CD14-positive monocyte (primary cell): ENCODE measurements around the gene TBL3. TPM values are rescaled to one million over a fixed set of nuclear protein-coding genes. Genes with fewer than 3 reads are reported as not detected.
A peak's percentile ranks its signal among the peaks of the same experiment; 100 is the strongest.

Experiments
- DNase-seq, 3 donors: peaks; one replicate each; pipeline ENCODE4 v3.0.0-alpha.2; 2011 to 2022
- H2AFZ ChIP-seq: 2 replicates; pipeline ENCODE4 v1.6.0; 2012; ENCODE audit warnings: mild to moderate bottlenecking, low read depth, low read length, inconsistent platforms; ENCODE audit not compliant: insufficient read depth, poor library complexity, severe bottlenecking
- H3K27ac ChIP-seq, 2 donors: 1 replicate in 1 of 2; 2 replicates in 1 of 2; pipeline ENCODE4 v1.5.1; 2012 to 2013; ENCODE audit warnings: low read length in 2 of 2, control low read depth in 1 of 2, inconsistent platforms in 1 of 2, low read depth in 1 of 2, mild to moderate bottlenecking in 1 of 2
- H3K27me3 ChIP-seq, 2 donors: one replicate each; pipeline versions ENCODE4 v1.6.0 to v1.6.1; 2011 to 2013; ENCODE audit warnings: low read length in 2 of 2; ENCODE audit not compliant: control insufficient read depth in 2 of 2, insufficient read depth in 2 of 2
- H3K36me3 ChIP-seq, 2 donors: replicated peaks in 1 of 2; 1 replicate in 1 of 2; 2 replicates in 1 of 2; pipeline versions ENCODE4 v1.5.1 to v1.6.1; 2012 to 2013; ENCODE audit warnings: low read length in 2 of 2, control low read depth in 1 of 2, inconsistent platforms in 1 of 2, mild to moderate bottlenecking in 1 of 2; ENCODE audit not compliant: insufficient read depth in 2 of 2, control insufficient read depth in 1 of 2
- H3K4me1 ChIP-seq, 2 donors: 1 replicate in 1 of 2; 2 replicates in 1 of 2; pipeline versions ENCODE4 v1.5.1 to v1.6.1; 2012 to 2013; ENCODE audit warnings: low read length in 2 of 2, control low read depth in 1 of 2, inconsistent platforms in 1 of 2, mild to moderate bottlenecking in 1 of 2, moderate library complexity in 1 of 2; ENCODE audit not compliant: insufficient read depth in 2 of 2, control insufficient read depth in 1 of 2
- H3K4me2 ChIP-seq: replicated peaks from 2 replicates; pipeline ENCODE3; 2012; ENCODE audit warnings: low read length, moderate library complexity, mild to moderate bottlenecking; ENCODE audit not compliant: poor library complexity, severe bottlenecking; ENCODE audit errors: extremely low read depth
- H3K4me3 ChIP-seq, 3 experiments: fragments of 200-600 bp in 1 of 3; sonication (generic) in 1 of 3; replicated peaks in 1 of 3; 1 replicate in 2 of 3; 2 replicates in 1 of 3; pipeline ENCODE4 v1.5.1; 2011 to 2013; ENCODE audit warnings: low read length in 3 of 3, mild to moderate bottlenecking in 3 of 3, control low read depth in 2 of 3, low read depth in 2 of 3, inconsistent platforms in 1 of 3, moderate library complexity in 1 of 3
- H3K79me2 ChIP-seq: 2 replicates; pipeline ENCODE4 v1.6.0; 2012; ENCODE audit warnings: mild to moderate bottlenecking, control low read depth, inconsistent platforms, low read length, moderate library complexity; ENCODE audit not compliant: insufficient read depth
- H3K9ac ChIP-seq: 2 replicates; pipeline ENCODE4 v1.6.0; 2017; ENCODE audit warnings: low read length, mild to moderate bottlenecking; ENCODE audit not compliant: insufficient read depth, poor library complexity, severe bottlenecking
- H3K9me3 ChIP-seq, 2 donors: replicated peaks in 1 of 2; 1 replicate in 1 of 2; 2 replicates in 1 of 2; pipeline versions ENCODE4 v1.5.1 to v1.6.1; 2012 to 2013; ENCODE audit warnings: low read length in 2 of 2, control low read depth in 1 of 2; ENCODE audit not compliant: control insufficient read depth in 1 of 2, insufficient read depth in 1 of 2
- H4K20me1 ChIP-seq: 2 replicates; pipeline ENCODE4 v1.6.0; 2012; ENCODE audit warnings: mild to moderate bottlenecking, low read length, control low read depth, moderate library complexity; ENCODE audit not compliant: insufficient read depth
- H3K27ac Mint-ChIP-seq, 7 donors: one replicate each; pipeline ENCODE4 v1.8.0; 2020; ENCODE audit warnings: mild to moderate bottlenecking in 7 of 7, mixed read lengths in 7 of 7, moderate library complexity in 6 of 7, inconsistent platforms in 2 of 7
- H3K27me3 Mint-ChIP-seq, 3 donors: one replicate each; pipeline ENCODE4 v1.8.0; 2021 to 2022; ENCODE audit warnings: low read depth in 3 of 3, mild to moderate bottlenecking in 3 of 3, mixed read lengths in 3 of 3, moderate library complexity in 3 of 3, inconsistent platforms in 1 of 3
- H3K36me3 Mint-ChIP-seq, 2 donors: one replicate each; pipeline ENCODE4 v1.8.0; 2020; ENCODE audit warnings: mixed read lengths in 2 of 2, inconsistent platforms in 1 of 2, mild to moderate bottlenecking in 1 of 2
- H3K4me1 Mint-ChIP-seq: one replicate; pipeline ENCODE4 v1.8.0; 2020; ENCODE audit warnings: mild to moderate bottlenecking, mixed read lengths
- H3K4me3 Mint-ChIP-seq, 2 donors: one replicate each; pipeline ENCODE4 v1.8.0; 2020; ENCODE audit warnings: mild to moderate bottlenecking in 2 of 2, mixed read lengths in 2 of 2, moderate library complexity in 1 of 2
- H3K9me3 Mint-ChIP-seq, 7 donors: one replicate each; pipeline ENCODE4 v1.8.0; 2020 to 2022; ENCODE audit warnings: mixed read lengths in 7 of 7, mild to moderate bottlenecking in 6 of 7, moderate library complexity in 6 of 7, inconsistent platforms in 2 of 7
- CTCF ChIP-seq: fragments of 200-600 bp; IDR thresholded peaks from one replicate; pipeline ENCODE4 v1.8.0; 2022; ENCODE audit warnings: antibody characterized with exemption, mild to moderate bottlenecking
- WGBS: methylation state at CpG from one replicate; pipeline ENCODE4 v1.1.5; 2013; ENCODE audit warnings: missing lambda C conversion rate; ENCODE audit not compliant: insufficient coverage; 5-methylcytosine and 5-hydroxymethylcytosine counted together
- intact Hi-C, 2 donors: fragments of 100-400 bp; cut with micrococcal nuclease; formaldehyde crosslinking; loops; one replicate each; pipeline versions ENCODE4 v1.15.0 to v1.15.1; 2023
- polyA plus RNA-seq, 3 donors: library from polyadenylated mRNA; depleted of rRNA in 1 of 3; unstranded in 2 of 3; stranded (reverse) in 1 of 3; fragments of 300-500 nt in 2 of 3; fragments of >200 nt in 1 of 3; fragmentation: Illumina TruSeq in 2 of 3; gene quantifications; 1 replicate in 2 of 3; 2 replicates in 1 of 3; pipeline ENCODE4 v1.2.3, GENCODE V29; 2012 to 2021

The TBL3 gene
- polyA plus RNA-seq, 3 donors = 33.9 to 37.8 (median 36.0) TPM

GRCh38 chr16:1980030-1980769, 8.3 kb downstream of the TBL3 start:
- 8% methylated on average over 44 of the region's 53 CpGs for WGBS
- Histone ChIP-seq H3K27ac (no peak overlapping the region), H2AFZ (no peak overlapping the region), H3K36me3 (peaks cover 33 to 36% of the 10 kb centered on the region in 2 donors), H3K9ac (no peak overlapping the region), H3K4me3 (no peak overlapping the region), H3K27me3 (peaks cover 30 to 48% of the 10 kb centered on the region in 2 donors), H3K9me3 (peaks cover 0 to 17% of the 10 kb centered on the region in 2 donors), H3K4me2 (no peak overlapping the region), H3K79me2 (no peaks in the 10 kb centered on the region), H4K20me1 (peaks cover 8% of the 10 kb centered on the region), H3K4me1 (peaks cover 17 to 24% of the 10 kb centered on the region in 2 donors)
- intact Hi-C loops = no loop called here
- peaks cover 14% of the 10 kb centered on the region for H3K4me1 Mint-ChIP-seq
- no peak for DNase-seq
- H3K27ac Mint-ChIP-seq = no peak overlapping the region
- H3K9me3 Mint-ChIP-seq = peaks cover 0 to 12% (median 5%) of the 10 kb centered on the region in 7 donors
- H3K36me3 Mint-ChIP-seq = peaks cover 37 to 43% of the 10 kb centered on the region in 2 donors
- H3K4me3 Mint-ChIP-seq = peak overlapping the region in 1 of 2 donors; percentile 89
- peaks cover 46 to 63% (median 52%) of the 10 kb centered on the region in 3 donors for H3K27me3 Mint-ChIP-seq
- no peak for TF ChIP-seq CTCF

- DNase-seq = no peak
- Histone ChIP-seq H3K27me3 (peaks cover 30 to 48% of the 10 kb centered on the region in 2 donors), H3K27ac (no peak overlapping the region), H3K4me3 (no peak overlapping the region), H3K36me3 (peaks cover 31 to 35% of the 10 kb centered on the region in 2 donors), H3K9ac (no peak overlapping the region), H3K9me3 (peaks cover 0 to 17% of the 10 kb centered on the region in 2 donors), H4K20me1 (peaks cover 8% of the 10 kb centered on the region), H3K4me1 (peaks cover 20 to 28% of the 10 kb centered on the region in 2 donors), H2AFZ (no peak overlapping the region), H3K4me2 (no peak overlapping the region), H3K79me2 (no peaks in the 10 kb centered on the region)
- WGBS = 32% methylated on average over 16 of the region's 16 CpGs
- Mint-ChIP-seq H3K9me3 (peaks cover 0 to 12% (median 5%) of the 10 kb centered on the region in 7 donors), H3K36me3 (peaks cover 33 to 41% of the 10 kb centered on the region in 2 donors), H3K4me3 (peak overlapping the region in 1 of 2 donors; percentile 89), H3K27ac (peak overlapping the region in 1 of 7 donors; percentile 81), H3K27me3 (peaks cover 46 to 63% (median 52%) of the 10 kb centered on the region in 3 donors), H3K4me1 (peaks cover 18% of the 10 kb centered on the region)
- TF ChIP-seq CTCF = no peak
- intact Hi-C loops = no loop called here
Observed at GRCh38 chr16:1980770-1981087, 8.9 kb downstream of the TBL3 start.
